Measurements from ENCODE around the gene TRIM14. TPM values are rescaled to one million over a fixed set of nuclear protein-coding genes. Genes with fewer than 3 reads are reported as not detected.

TRIM14 gene
- total RNA-seq, 1 experiment from 2014 or later = 34.1 TPM

GRCh38 chr9:98157372-98157771 is 38.4 kb upstream of the TRIM14 start:
- DNase-seq = no peak
- CTCF ChIA-PET = no interaction called here
- no TSS peak for BruUV-seq (replicated peaks)
- peaks cover 22% of the 10 kb centered on the region for H3K36me3 Mint-ChIP-seq (ENCODE audit: insufficient read depth, unreplicated experiment)
- TF ChIP-seq CTCF (IDR thresholded peaks at IDR 0.05; ENCODE audit: unreplicated experiment) = no peak
- H3K27ac Mint-ChIP-seq (ENCODE audit: unreplicated experiment) = no peak overlapping the region
- intact Hi-C loops (cut with micrococcal nuclease; ENCODE audit: unreplicated experiment) = no loop called here
- no peaks in the 10 kb centered on the region for H3K9me3 Mint-ChIP-seq (ENCODE audit: low read depth, unreplicated experiment)
- peaks cover 45% of the 10 kb centered on the region for H3K4me1 Mint-ChIP-seq (ENCODE audit: low read depth, unreplicated experiment)
- H3K4me3 Mint-ChIP-seq (ENCODE audit: low read depth, unreplicated experiment) = no peak overlapping the region
- no peaks in the 10 kb centered on the region for H3K27me3 Mint-ChIP-seq (ENCODE audit: unreplicated experiment)

GRCh38 chr9:98154678-98155077 is 35.7 kb upstream of the TRIM14 start:
- TSS peak; percentile 20 for BruUV-seq (replicated peaks)
- Mint-ChIP-seq H3K9me3 (ENCODE audit: low read depth, unreplicated experiment) (no peaks in the 10 kb centered on the region), H3K4me1 (ENCODE audit: low read depth, unreplicated experiment) (peaks cover 53% of the 10 kb centered on the region), H3K27me3 (ENCODE audit: unreplicated experiment) (no peaks in the 10 kb centered on the region), H3K4me3 (ENCODE audit: low read depth, unreplicated experiment) (no peak overlapping the region), H3K36me3 (ENCODE audit: insufficient read depth, unreplicated experiment) (peaks cover 28% of the 10 kb centered on the region), H3K27ac (ENCODE audit: unreplicated experiment) (no peak overlapping the region)
- no peak for TF ChIP-seq CTCF (IDR thresholded peaks at IDR 0.05; ENCODE audit: unreplicated experiment)
- intact Hi-C loops (cut with micrococcal nuclease; ENCODE audit: unreplicated experiment) = no loop called here
- CTCF ChIA-PET = interaction anchor here (0.6 kb wide), 1 partner anchor 43 kb away, joined by 4 read pairs; no protein-coding TSS in a partner anchor
- no peak for DNase-seq

GRCh38 chr9:98152526-98152925 is 33.5 kb upstream of the TRIM14 start:
- DNase-seq = no peak
- no peak overlapping the region for H3K4me3 Mint-ChIP-seq (ENCODE audit: low read depth, unreplicated experiment)
- CTCF ChIA-PET = no interaction called here
- H3K9me3 Mint-ChIP-seq (ENCODE audit: low read depth, unreplicated experiment) = no peaks in the 10 kb centered on the region
- H3K27me3 Mint-ChIP-seq (ENCODE audit: unreplicated experiment) = no peaks in the 10 kb centered on the region
- no peak overlapping the region for H3K27ac Mint-ChIP-seq (ENCODE audit: unreplicated experiment)
- no TSS peak for BruUV-seq (replicated peaks)
- TF ChIP-seq CTCF (IDR thresholded peaks at IDR 0.05; ENCODE audit: unreplicated experiment) = no peak
- H3K36me3 Mint-ChIP-seq (ENCODE audit: insufficient read depth, unreplicated experiment) = peaks cover 23% of the 10 kb centered on the region
- peaks cover 44% of the 10 kb centered on the region for H3K4me1 Mint-ChIP-seq (ENCODE audit: low read depth, unreplicated experiment)
- intact Hi-C loops (cut with micrococcal nuclease; ENCODE audit: unreplicated experiment) = no loop called here

GRCh38 chr9:98150721-98151120 is 31.7 kb upstream of the TRIM14 start:
- no peak for DNase-seq
- H3K27ac Mint-ChIP-seq (ENCODE audit: unreplicated experiment) = no peak overlapping the region
- intact Hi-C loops (cut with micrococcal nuclease; ENCODE audit: unreplicated experiment) = no loop called here
- peaks cover 26% of the 10 kb centered on the region for H3K36me3 Mint-ChIP-seq (ENCODE audit: insufficient read depth, unreplicated experiment)
- TF ChIP-seq CTCF (IDR thresholded peaks at IDR 0.05; ENCODE audit: unreplicated experiment) = no peak
- peaks cover 43% of the 10 kb centered on the region for H3K4me1 Mint-ChIP-seq (ENCODE audit: low read depth, unreplicated experiment)
- H3K9me3 Mint-ChIP-seq (ENCODE audit: low read depth, unreplicated experiment) = no peaks in the 10 kb centered on the region
- no peak overlapping the region for H3K4me3 Mint-ChIP-seq (ENCODE audit: low read depth, unreplicated experiment)
- BruUV-seq (replicated peaks) = no TSS peak
- no peaks in the 10 kb centered on the region for H3K27me3 Mint-ChIP-seq (ENCODE audit: unreplicated experiment)
- CTCF ChIA-PET = no interaction called here
